Spleen (tissue), 11 donors: ENCODE data around the gene SHOC2. TPM values are rescaled to one million over a fixed set of nuclear protein-coding genes. Genes with fewer than 3 reads are reported as not detected.

Source experiments
- DNase-seq: peaks from one replicate; pipeline ENCODE4 v3.0.0-alpha.2; 2020
- H3K27ac ChIP-seq, 8 donors: fragments of 200-600 bp; sonication (generic) in 7 of 8; 1 replicate in 4 of 8; 2 replicates in 4 of 8; pipeline versions ENCODE4 v1.5.0 to v1.8.0; 2016 to 2021; ENCODE audit warnings: inconsistent platforms in 4 of 8, mild to moderate bottlenecking in 4 of 8, moderate library complexity in 1 of 8
- H3K27me3 ChIP-seq, 7 donors: fragments of 200-600 bp; sonication (generic) in 6 of 7; replicated peaks in 1 of 7; 1 replicate in 4 of 7; 2 replicates in 3 of 7; pipeline versions ENCODE4 v1.5.0 to v1.8.0; 2016 to 2021; ENCODE audit warnings: inconsistent platforms in 3 of 7, mild to moderate bottlenecking in 1 of 7
- H3K36me3 ChIP-seq, 6 donors: fragments of 200-600 bp; sonication (generic) in 5 of 6; 1 replicate in 4 of 6; 2 replicates in 2 of 6; pipeline versions ENCODE4 v1.5.0 to v1.8.0; 2016 to 2021; ENCODE audit warnings: inconsistent platforms in 2 of 6
- H3K4me1 ChIP-seq, 6 donors: fragments of 200-600 bp; sonication (generic) in 5 of 6; 1 replicate in 3 of 6; 2 replicates in 3 of 6; pipeline versions ENCODE4 v1.5.0 to v1.8.0; 2016 to 2021; ENCODE audit warnings: inconsistent platforms in 3 of 6
- H3K4me3 ChIP-seq, 8 donors: fragments of 200-600 bp; sonication (generic) in 7 of 8; 1 replicate in 4 of 8; 2 replicates in 4 of 8; pipeline versions ENCODE4 v1.5.0 to v1.8.0; 2016 to 2021; ENCODE audit warnings: inconsistent platforms in 4 of 8, mild to moderate bottlenecking in 4 of 8, moderate library complexity in 2 of 8
- H3K9me3 ChIP-seq, 8 donors: fragments of 200-600 bp; sonication (generic) in 7 of 8; 1 replicate in 4 of 8; 2 replicates in 4 of 8; pipeline versions ENCODE4 v1.5.0 to v1.8.0; 2016 to 2021; ENCODE audit warnings: inconsistent platforms in 4 of 8
- POLR2A ChIP-seq, 3 donors: fragments of 450-650 bp; IDR thresholded peaks; one replicate each; pipeline ENCODE4 v1.5.1; 2017; ENCODE audit warnings: antibody characterized with exemption in 3 of 3, mild to moderate bottlenecking in 1 of 3
- POLR2AphosphoS5 ChIP-seq, 3 donors: sonication (generic); formaldehyde crosslinking; IDR thresholded peaks; one replicate each; pipeline ENCODE4 v1.5.1; 2017; ENCODE audit warnings: antibody characterized with exemption in 3 of 3
- WGBS, 5 donors: extraction: QIAGEN DNeasy Blood & Tissue Kit in 3 of 5; methylation state at CpG; one replicate each; pipeline versions ENCODE4 v1.1.5 to v1.1.7; 2013 to 2018; 5-methylcytosine and 5-hydroxymethylcytosine counted together
- intact Hi-C: fragments of 100-400 bp; cut with DNase I; formaldehyde crosslinking; loops from one replicate; pipeline ENCODE4 v1.15.0; 2023; ENCODE audit warnings: low total_unique reads
- polyA plus RNA-seq, 3 donors: library from polyadenylated mRNA; stranded (reverse); fragments of 200-250 nt; gene quantifications; one replicate each; pipeline ENCODE4 v1.2.1, GENCODE V29; 2013
- total RNA-seq, 7 donors: library from RNA; depleted of rRNA in 3 of 7; stranded (reverse); fragments of >200 nt in 3 of 7; fragmentation: NEBNext Ultra II Directional in 4 of 7; extraction: Animal tissue kit (Norgen Biotek cat#: 25700) in 4 of 7; gene quantifications; one replicate each; pipeline versions ENCODE4 v1.1.0 to v1.2.1, GENCODE V29; 2016 to 2021
- TF ChIP-seq, protein P1 (sequence below), 11 experiments: fragments of 200-600 bp in 7 of 11; fragments of 450-650 bp in 4 of 11; sonication (generic) in 4 of 11; IDR thresholded peaks in 8 of 11; conservative IDR thresholded peaks in 3 of 11; 1 replicate in 7 of 11; 2 replicates in 4 of 11; pipeline versions ENCODE4 v1.4.0 to v1.8.0; 2016 to 2021; ENCODE audit warnings: antibody characterized with exemption in 11 of 11, inconsistent platforms in 4 of 11, mild to moderate bottlenecking in 1 of 11
- donor health status: healthy with polysubstance abuse.
- donor health status: DM: no; HTN: no; CAD: no; lungs with moderate emphysema.
- donor health status: DM: no; HTN: no; CAD: no.
- donor health status: Bipolar disorder and iron deficiency.
- donor health status: healthy.
- donor health status: DM: no; HTN: no; CAD: no.
- donor health status: DM: yes; HTN: yes; CAD: no.

SHOC2 gene
- total and polyA plus RNA-seq, 10 donors: 17.6 to 80.4 (median 64.6) TPM

DNA sequence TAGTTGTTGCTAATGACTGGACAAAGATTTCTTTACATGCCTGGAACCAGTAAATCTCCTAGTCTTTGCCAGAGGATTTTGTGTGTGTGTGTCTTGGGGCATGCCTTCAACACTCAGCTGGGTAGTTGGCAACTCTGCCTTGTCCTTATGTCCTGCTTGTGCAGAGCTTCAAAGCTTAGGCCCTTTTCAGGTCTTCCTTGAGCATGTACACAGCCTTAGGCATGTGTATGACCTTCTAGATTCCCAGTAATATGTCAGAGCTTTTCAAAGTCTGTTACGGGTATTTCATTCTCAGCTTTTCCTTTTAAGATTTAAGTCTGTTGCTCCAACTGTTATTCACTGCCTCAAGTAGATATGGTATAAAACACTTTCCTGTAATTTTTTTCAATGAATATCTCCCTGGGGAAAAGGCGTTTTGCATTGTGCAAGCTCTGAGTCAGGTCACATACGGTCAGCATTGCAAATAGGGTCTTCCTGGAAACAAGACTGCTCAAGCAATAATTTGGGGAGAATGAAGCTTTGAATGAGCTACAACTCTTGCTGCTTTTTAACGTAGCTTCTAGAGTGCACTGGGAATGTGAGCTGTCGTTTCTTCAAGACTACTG, 25.5 kb downstream of the SHOC2 start:
- WGBS, 5 donors: 46 to 74% (median 55%) methylated on average over 5 of the region's 5 CpGs
- H3K27me3 ChIP-seq: no peaks in the 10 kb centered on the region
- no peak overlapping the region for H3K27ac ChIP-seq
- intact Hi-C loops: no loop called here
- TF ChIP-seq POLR2A (IDR thresholded peaks at IDR 0.05) (no peak), POLR2AphosphoS5 (IDR thresholded peaks at IDR 0.05) (no peak)
- TF ChIP-seq, protein P1, sequence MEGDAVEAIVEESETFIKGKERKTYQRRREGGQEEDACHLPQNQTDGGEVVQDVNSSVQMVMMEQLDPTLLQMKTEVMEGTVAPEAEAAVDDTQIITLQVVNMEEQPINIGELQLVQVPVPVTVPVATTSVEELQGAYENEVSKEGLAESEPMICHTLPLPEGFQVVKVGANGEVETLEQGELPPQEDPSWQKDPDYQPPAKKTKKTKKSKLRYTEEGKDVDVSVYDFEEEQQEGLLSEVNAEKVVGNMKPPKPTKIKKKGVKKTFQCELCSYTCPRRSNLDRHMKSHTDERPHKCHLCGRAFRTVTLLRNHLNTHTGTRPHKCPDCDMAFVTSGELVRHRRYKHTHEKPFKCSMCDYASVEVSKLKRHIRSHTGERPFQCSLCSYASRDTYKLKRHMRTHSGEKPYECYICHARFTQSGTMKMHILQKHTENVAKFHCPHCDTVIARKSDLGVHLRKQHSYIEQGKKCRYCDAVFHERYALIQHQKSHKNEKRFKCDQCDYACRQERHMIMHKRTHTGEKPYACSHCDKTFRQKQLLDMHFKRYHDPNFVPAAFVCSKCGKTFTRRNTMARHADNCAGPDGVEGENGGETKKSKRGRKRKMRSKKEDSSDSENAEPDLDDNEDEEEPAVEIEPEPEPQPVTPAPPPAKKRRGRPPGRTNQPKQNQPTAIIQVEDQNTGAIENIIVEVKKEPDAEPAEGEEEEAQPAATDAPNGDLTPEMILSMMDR (IDR thresholded peaks at IDR 0.05 in 8 of 11, conservative IDR thresholded peaks at IDR 0.05 in 3 of 11): no peak
- H3K4me1 ChIP-seq: peaks cover 0 to 46% (median 21%) of the 10 kb centered on the region in 6 donors
- H3K4me3 ChIP-seq: no peak overlapping the region
- H3K9me3 ChIP-seq: peaks cover 0 to 13% (median 0%) of the 10 kb centered on the region in 8 donors
- peaks cover 0 to 39% (median 8%) of the 10 kb centered on the region in 6 donors for H3K36me3 ChIP-seq
- no peak for DNase-seq

GRCh38 chr10:110946496-110946895, 27.1 kb downstream of the SHOC2 start:
- intact Hi-C loops: no loop called here
- H3K27ac ChIP-seq: no peak overlapping the region

DNA sequence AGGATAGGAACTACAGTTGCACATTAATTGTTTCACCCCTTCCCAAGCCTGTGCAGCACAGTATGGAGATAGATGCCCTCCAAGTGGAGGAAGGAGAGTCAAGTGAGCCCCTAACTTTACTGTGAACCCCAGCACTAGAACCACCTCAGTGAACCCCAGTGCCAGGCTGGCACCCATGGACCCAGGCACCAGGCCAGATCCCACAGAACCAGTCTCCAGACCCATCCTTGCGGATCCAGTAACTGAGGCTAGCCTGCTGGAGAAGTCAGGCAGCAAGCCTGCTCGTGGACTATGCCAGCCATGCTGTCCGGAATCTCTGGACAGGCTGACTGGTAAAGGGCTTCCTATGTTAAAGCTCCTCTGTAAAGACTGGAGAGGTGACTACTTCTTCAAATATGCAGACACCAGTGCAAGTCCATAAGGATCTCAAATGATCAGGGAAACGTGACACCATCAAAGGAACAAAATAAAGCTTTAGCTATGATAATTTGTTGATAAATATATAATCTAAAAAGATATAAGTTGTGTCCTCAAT, 27.7 kb downstream of the SHOC2 start:
- Histone ChIP-seq H3K27ac (no peak overlapping the region), H3K36me3 (peaks cover 0 to 39% (median 3%) of the 10 kb centered on the region in 6 donors), H3K9me3 (peaks cover 0 to 9% (median 0%) of the 10 kb centered on the region in 8 donors), H3K27me3 (no peaks in the 10 kb centered on the region), H3K4me3 (no peak overlapping the region), H3K4me1 (peaks cover 0 to 49% (median 21%) of the 10 kb centered on the region in 6 donors)
- intact Hi-C loops: no loop called here
- WGBS, 5 donors: 72 to 95% (median 81%) methylated on average over 2 to 4 of the region's 4 CpGs
- DNase-seq: no peak
- no peak for TF ChIP-seq POLR2A (IDR thresholded peaks at IDR 0.05)
- TF ChIP-seq POLR2AphosphoS5 (IDR thresholded peaks at IDR 0.05): no peak
- TF ChIP-seq, protein P1 (IDR thresholded peaks at IDR 0.05 in 8 of 11, conservative IDR thresholded peaks at IDR 0.05 in 3 of 11): no peak

More at GRCh38 chr10:110946496-110946895, 27.1 kb downstream of the SHOC2 start:
- DNase-seq: no peak
- Histone ChIP-seq H3K4me1 (peaks cover 0 to 49% (median 21%) of the 10 kb centered on the region in 6 donors), H3K27me3 (no peaks in the 10 kb centered on the region), H3K9me3 (peaks cover 0 to 13% (median 0%) of the 10 kb centered on the region in 8 donors), H3K36me3 (peaks cover 0 to 36% (median 3%) of the 10 kb centered on the region in 6 donors), H3K4me3 (no peak overlapping the region)
- TF ChIP-seq, protein P1 (IDR thresholded peaks at IDR 0.05 in 8 of 11, conservative IDR thresholded peaks at IDR 0.05 in 3 of 11): no peak
- TF ChIP-seq POLR2AphosphoS5 (IDR thresholded peaks at IDR 0.05) (no peak), POLR2A (IDR thresholded peaks at IDR 0.05) (no peak)
- WGBS, 5 donors: 95 to 100% (median 100%) methylated on average over 1 of the region's 1 CpG

- Histone ChIP-seq H3K36me3 (peaks cover 0 to 30% (median 3%) of the 10 kb centered on the region in 6 donors), H3K4me1 (peaks cover 0 to 47% (median 8%) of the 10 kb centered on the region in 6 donors), H3K4me3 (no peak overlapping the region), H3K27ac (no peak overlapping the region), H3K9me3 (no peaks in the 10 kb centered on the region), H3K27me3 (no peaks in the 10 kb centered on the region)
- WGBS, 5 donors: 62 to 87% (median 73%) methylated on average over 4 of the region's 4 CpGs
- intact Hi-C loops: no loop called here
- TF ChIP-seq, protein P1 (IDR thresholded peaks at IDR 0.05 in 8 of 11, conservative IDR thresholded peaks at IDR 0.05 in 3 of 11): no peak
- TF ChIP-seq POLR2A (IDR thresholded peaks at IDR 0.05) (no peak), POLR2AphosphoS5 (IDR thresholded peaks at IDR 0.05) (no peak)
- no peak for DNase-seq
Measured at GRCh38 chr10:110951381-110951780, 32.0 kb downstream of the SHOC2 start.
